K562 (cell line): ENCODE measurements around the gene FGD6. TPM values are rescaled to one million over a fixed set of nuclear protein-coding genes. Genes with fewer than 3 reads are reported as not detected.

Experiments
- C11orf30 ChIP-seq: fragments of 450-650 bp; IDR thresholded peaks from 2 replicates; pipeline ENCODE4 v1.6.1; 2016; ENCODE audit warnings: low read depth, mild to moderate bottlenecking
- DLX4 ChIP-seq: fragments of 250-450 bp; sonication (Bioruptor Pico); IDR thresholded peaks from 2 replicates; pipeline ENCODE4 v1.6.1; 2021; ENCODE audit warnings: mild to moderate bottlenecking
- HBP1 ChIP-seq: fragments of 450-650 bp; formaldehyde crosslinking; IDR thresholded peaks from 2 replicates; pipeline ENCODE4 v1.4.0; 2022; ENCODE audit warnings: missing genetic modification characterization
- HDAC2 ChIP-seq: fragments of 450-650 bp; IDR thresholded peaks from 2 replicates; pipeline ENCODE4 v1.6.1; 2016; ENCODE audit warnings: mild to moderate bottlenecking
- IRF9 ChIP-seq: fragments of 450-650 bp; IDR thresholded peaks from 2 replicates; pipeline ENCODE4 v1.6.1; 2016; ENCODE audit warnings: missing biosample characterization, missing genetic modification characterization
- MLLT1 ChIP-seq, 2 experiments: fragments of 450-650 bp; IDR thresholded peaks; 2 replicates each; pipeline ENCODE4 v1.6.1; 2016
- MYNN ChIP-seq, 2 experiments: sonication (generic); formaldehyde crosslinking in 1 of 2; IDR thresholded peaks; 2 replicates each; pipeline versions ENCODE4 v1.5.0 to v1.6.1; 2016 to 2020; ENCODE audit warnings: antibody characterized with exemption in 1 of 2, missing genetic modification reagents in 1 of 2
- POLR3A ChIP-seq: IDR thresholded peaks from 2 replicates; pipeline ENCODE4 v1.6.1; 2011; ENCODE audit warnings: borderline replicate concordance, mild to moderate bottlenecking, moderate library complexity; ENCODE audit not compliant: insufficient read length, insufficient read depth; ENCODE audit errors: extremely low read depth
- RBM25 ChIP-seq: fragments of 200-400 bp; formaldehyde crosslinking; IDR thresholded peaks from 2 replicates; pipeline ENCODE4 v1.6.1; 2018; ENCODE audit warnings: low read length, low read depth, moderate library complexity; ENCODE audit not compliant: severe bottlenecking
- RBM39 ChIP-seq: fragments of 200-400 bp; formaldehyde crosslinking; optimal IDR thresholded peaks from 2 replicates; pipeline ENCODE3; 2018; ENCODE audit warnings: low read depth, low read length
- RHOXF2B ChIP-seq: fragments of 250-450 bp; sonication (Bioruptor Pico); conservative IDR thresholded peaks from 2 replicates; pipeline ENCODE4 v1.5.1; 2021
- RREB1 ChIP-seq: fragments of 250-450 bp; sonication (Bioruptor Pico); IDR thresholded peaks from 2 replicates; pipeline ENCODE4 v1.4.0; 2020
- SMAD3 ChIP-seq: fragments of 450-650 bp; formaldehyde crosslinking; conservative IDR thresholded peaks from 2 replicates; pipeline ENCODE4 v1.4.0; 2020; ENCODE audit warnings: mild to moderate bottlenecking
- TCF7L2 ChIP-seq: fragments of 150-350 bp; IDR thresholded peaks from 2 replicates; pipeline ENCODE4 v1.6.1; 2016; ENCODE audit warnings: low read depth, mild to moderate bottlenecking, low read length, moderate library complexity
- ZNF280B ChIP-seq: fragments of 250-450 bp; sonication (Bioruptor Pico); IDR thresholded peaks from 2 replicates; pipeline ENCODE4 v1.5.1; 2021; ENCODE audit warnings: mild to moderate bottlenecking
- ZNF583 ChIP-seq: fragments of 250-450 bp; sonication (Bioruptor Pico); IDR thresholded peaks from 2 replicates; pipeline ENCODE4 v1.4.0; 2020
- ZNF766 ChIP-seq: fragments of 200-800 bp; sonication (Bioruptor generic); conservative IDR thresholded peaks from 2 replicates; pipeline ENCODE4 v1.6.1; 2016; ENCODE audit warnings: missing genetic modification characterization, missing compliant biosample characterization
- ZNF77 ChIP-seq: fragments of 250-450 bp; sonication (Bioruptor Pico); IDR thresholded peaks from 2 replicates; pipeline ENCODE4 v1.5.0; 2020
- polyA plus RNA-seq, 8 experiments: library from polyadenylated mRNA; depleted of rRNA in 4 of 8; stranded (reverse) in 5 of 8; unstranded in 3 of 8; fragments of >200 nt; fragmentation: Nextera tagmentation in 2 of 8; fragmentation: Illumina TruSeq in 1 of 8; extraction: Ambion mirVana in 2 of 8; extraction: Trizol in 1 of 8; gene quantifications; 2 replicates each; pipeline versions ENCODE4 v1.2.1 to v1.2.3, GENCODE V29; 2011 to 2014; ENCODE audit warnings: inconsistent platforms in 1 of 8, missing spikeins in 1 of 8
- total RNA-seq, 7 experiments: library from RNA; depleted of rRNA in 6 of 7; stranded (reverse); fragments of >200 nt in 6 of 7; fragmentation: Illumina TruSeq in 2 of 7; extraction: Trizol in 2 of 7; gene quantifications; 2 replicates each; pipeline versions ENCODE4 v1.2.1 to v1.2.3, GENCODE V29; 2011 to 2021; ENCODE audit warnings: low replicate concordance in 1 of 7

The FGD6 gene
- total and polyA plus RNA-seq, 9 of the 15 experiments (the other 6 are each of a cell fraction or from before 2014, with no cell fraction given): 1.5 to 11.1 (median 5.8) TPM

GRCh38 chr12:95231190-95231589 is 13.9 kb upstream of the FGD6 start (continued):
- no peak for TF ChIP-seq HBP1 (CRISPR knock-in tag)
- no peak for TF ChIP-seq ZNF583 (CRISPR knock-in tag)
- TF ChIP-seq DLX4: no peak
- TF ChIP-seq TCF7L2: no peak
- TF ChIP-seq POLR3A: no peak
- TF ChIP-seq ZNF280B: no peak
- TF ChIP-seq IRF9 (tag): no peak
- TF ChIP-seq RREB1: no peak
- peak; percentile 64 for TF ChIP-seq C11orf30
- no peak for TF ChIP-seq MYNN (IDR thresholded peaks at IDR 0.05)
- no peak for TF ChIP-seq MYNN (CRISPR knock-in tag; IDR thresholded peaks at IDR 0.05)
- TF ChIP-seq HDAC2: peak; percentile 69
- TF ChIP-seq SMAD3: no peak
- TF ChIP-seq RHOXF2B (CRISPR knock-in tag): no peak
- TF ChIP-seq MLLT1 (IDR thresholded peaks at IDR 0.05): no peak
- TF ChIP-seq ZNF77: no peak
- no peak for TF ChIP-seq RBM25
- no peak for TF ChIP-seq ZNF766 (CRISPR knock-in tag)
- TF ChIP-seq RBM39: no peak
